Body of pancreas (tissue), 4 donors: ENCODE data around the gene HOXC12.

Experiments
- POLR2A ChIP-seq, 3 donors: fragments of 450-650 bp; IDR thresholded peaks; one replicate each; pipeline ENCODE4 v1.6.1; 2016; ENCODE audit warnings: antibody characterized with exemption in 3 of 3, mild to moderate bottlenecking in 2 of 3
- TF ChIP-seq, protein P1 (sequence below), 7 experiments: fragments of 450-650 bp in 4 of 7; fragments of 200-600 bp in 3 of 7; sonication (generic) in 3 of 7; IDR thresholded peaks; one replicate each; pipeline ENCODE4 v1.5.1; 2016 to 2019; ENCODE audit warnings: antibody characterized with exemption in 7 of 7

DNA sequence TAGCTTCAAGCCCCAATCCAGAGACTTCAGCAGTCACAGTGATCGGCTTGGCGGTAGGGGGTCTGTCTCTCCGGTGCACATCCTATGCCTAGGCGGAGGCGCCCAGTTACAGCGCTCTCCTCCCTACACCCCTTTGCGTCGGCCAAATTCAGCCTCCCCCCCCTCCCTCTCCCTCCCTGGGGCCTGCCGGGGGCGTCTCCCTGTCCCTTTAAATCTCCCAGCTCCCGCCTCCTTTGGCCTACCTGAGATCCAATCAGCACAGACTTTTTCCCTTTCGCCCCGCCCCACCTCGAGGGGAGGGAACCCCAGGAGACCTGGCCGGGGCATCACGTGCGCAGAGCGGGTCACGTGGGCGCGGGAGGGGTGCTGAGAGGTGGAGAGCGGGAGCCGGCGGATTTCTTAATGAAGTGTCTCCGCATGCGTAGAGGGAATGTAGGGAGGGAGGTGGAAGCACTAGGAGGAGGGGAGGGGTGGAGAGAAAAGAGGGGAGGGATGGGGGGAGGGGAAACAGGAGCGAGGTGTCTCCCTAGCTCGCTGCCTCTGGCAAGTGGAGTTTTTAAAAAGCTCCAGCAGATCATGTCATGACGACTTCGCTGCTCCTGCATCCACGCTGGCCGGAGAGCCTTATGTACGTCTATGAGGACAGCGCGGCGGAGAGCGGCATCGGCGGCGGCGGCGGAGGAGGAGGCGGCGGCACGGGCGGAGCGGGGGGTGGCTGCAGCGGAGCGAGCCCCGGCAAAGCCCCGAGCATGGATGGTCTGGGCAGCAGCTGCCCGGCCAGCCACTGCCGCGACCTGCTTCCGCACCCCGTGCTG lies 16.2 kb upstream of the HOXC12 start, which contains the start of gene HOXC13:
- TF ChIP-seq, protein P1, sequence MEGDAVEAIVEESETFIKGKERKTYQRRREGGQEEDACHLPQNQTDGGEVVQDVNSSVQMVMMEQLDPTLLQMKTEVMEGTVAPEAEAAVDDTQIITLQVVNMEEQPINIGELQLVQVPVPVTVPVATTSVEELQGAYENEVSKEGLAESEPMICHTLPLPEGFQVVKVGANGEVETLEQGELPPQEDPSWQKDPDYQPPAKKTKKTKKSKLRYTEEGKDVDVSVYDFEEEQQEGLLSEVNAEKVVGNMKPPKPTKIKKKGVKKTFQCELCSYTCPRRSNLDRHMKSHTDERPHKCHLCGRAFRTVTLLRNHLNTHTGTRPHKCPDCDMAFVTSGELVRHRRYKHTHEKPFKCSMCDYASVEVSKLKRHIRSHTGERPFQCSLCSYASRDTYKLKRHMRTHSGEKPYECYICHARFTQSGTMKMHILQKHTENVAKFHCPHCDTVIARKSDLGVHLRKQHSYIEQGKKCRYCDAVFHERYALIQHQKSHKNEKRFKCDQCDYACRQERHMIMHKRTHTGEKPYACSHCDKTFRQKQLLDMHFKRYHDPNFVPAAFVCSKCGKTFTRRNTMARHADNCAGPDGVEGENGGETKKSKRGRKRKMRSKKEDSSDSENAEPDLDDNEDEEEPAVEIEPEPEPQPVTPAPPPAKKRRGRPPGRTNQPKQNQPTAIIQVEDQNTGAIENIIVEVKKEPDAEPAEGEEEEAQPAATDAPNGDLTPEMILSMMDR (IDR thresholded peaks at IDR 0.05): no peak
- TF ChIP-seq POLR2A (IDR thresholded peaks at IDR 0.05): no peak
